GM12865 (cell line): ENCODE results near the gene CCL22.

ENCODE experiments used
- DNase-seq: peaks from one replicate; pipeline ENCODE4 v3.0.0; 2010; ENCODE audit warnings: low read depth
- H3K4me3 ChIP-seq: 2 replicates; pipeline ENCODE4 v1.5.1; 2011; ENCODE audit warnings: mild to moderate bottlenecking, low read depth, low read length, control low read depth
- TF ChIP-seq, protein P1 (sequence below): IDR thresholded peaks from 2 replicates; pipeline ENCODE4 v1.5.1; 2011; ENCODE audit warnings: low read length, control low read depth, low read depth, inconsistent platforms; ENCODE audit not compliant: insufficient read depth; ENCODE audit errors: missing control alignments

CCL22 gene

GRCh38 chr16:57376313-57376818, 17.8 kb downstream of the CCL22 start:
- H3K4me3 ChIP-seq = no peak overlapping the region
- DNase-seq = no peak
- TF ChIP-seq, protein P1, sequence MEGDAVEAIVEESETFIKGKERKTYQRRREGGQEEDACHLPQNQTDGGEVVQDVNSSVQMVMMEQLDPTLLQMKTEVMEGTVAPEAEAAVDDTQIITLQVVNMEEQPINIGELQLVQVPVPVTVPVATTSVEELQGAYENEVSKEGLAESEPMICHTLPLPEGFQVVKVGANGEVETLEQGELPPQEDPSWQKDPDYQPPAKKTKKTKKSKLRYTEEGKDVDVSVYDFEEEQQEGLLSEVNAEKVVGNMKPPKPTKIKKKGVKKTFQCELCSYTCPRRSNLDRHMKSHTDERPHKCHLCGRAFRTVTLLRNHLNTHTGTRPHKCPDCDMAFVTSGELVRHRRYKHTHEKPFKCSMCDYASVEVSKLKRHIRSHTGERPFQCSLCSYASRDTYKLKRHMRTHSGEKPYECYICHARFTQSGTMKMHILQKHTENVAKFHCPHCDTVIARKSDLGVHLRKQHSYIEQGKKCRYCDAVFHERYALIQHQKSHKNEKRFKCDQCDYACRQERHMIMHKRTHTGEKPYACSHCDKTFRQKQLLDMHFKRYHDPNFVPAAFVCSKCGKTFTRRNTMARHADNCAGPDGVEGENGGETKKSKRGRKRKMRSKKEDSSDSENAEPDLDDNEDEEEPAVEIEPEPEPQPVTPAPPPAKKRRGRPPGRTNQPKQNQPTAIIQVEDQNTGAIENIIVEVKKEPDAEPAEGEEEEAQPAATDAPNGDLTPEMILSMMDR = no peak

DNA sequence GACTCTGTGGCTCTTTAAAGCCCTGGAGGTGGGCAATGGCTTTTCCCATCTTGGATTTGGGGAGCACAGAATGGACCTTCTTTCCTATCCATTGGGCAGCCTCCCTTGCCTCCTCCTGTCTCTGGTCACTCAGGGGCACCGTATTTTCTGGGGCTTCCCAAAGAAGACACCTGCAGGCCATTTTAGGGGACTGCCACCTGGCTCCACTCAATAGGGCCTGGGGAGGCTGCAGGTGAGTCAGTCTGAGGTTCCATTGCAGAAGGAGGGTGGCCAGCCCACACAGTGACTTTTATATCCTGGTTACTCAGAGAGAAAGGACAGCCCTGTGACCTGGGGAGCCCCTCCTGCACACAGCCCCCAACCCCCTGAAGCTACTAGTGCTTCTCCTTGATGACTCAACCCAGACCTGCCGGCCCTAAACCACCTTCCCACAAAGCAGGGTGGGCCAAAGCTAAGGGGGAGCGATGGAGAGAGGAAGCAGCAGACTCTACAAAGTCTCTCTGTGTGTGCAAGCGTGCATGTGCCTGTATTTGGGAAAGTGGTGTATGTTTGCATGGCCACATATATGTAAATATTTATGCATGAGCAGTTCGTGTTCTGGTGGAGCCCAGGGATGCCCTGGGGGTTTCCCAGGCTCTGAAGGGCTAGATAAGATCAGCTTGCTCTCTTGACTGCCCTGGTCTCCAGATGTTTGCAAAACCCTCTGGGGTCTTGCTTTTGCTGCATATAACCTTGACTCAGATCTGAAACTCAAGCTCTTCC, 18.7 kb downstream of the CCL22 start:
- TF ChIP-seq, protein P1 = peak; percentile 12
- H3K4me3 ChIP-seq = no peak overlapping the region
- DNase-seq = peak; percentile 93

- no peak for DNase-seq
- TF ChIP-seq, protein P1 = no peak
- no peak overlapping the region for H3K4me3 ChIP-seq
These were observed 21.0 kb downstream of the CCL22 start for GRCh38 chr16:57379579-57379978.

DNA sequence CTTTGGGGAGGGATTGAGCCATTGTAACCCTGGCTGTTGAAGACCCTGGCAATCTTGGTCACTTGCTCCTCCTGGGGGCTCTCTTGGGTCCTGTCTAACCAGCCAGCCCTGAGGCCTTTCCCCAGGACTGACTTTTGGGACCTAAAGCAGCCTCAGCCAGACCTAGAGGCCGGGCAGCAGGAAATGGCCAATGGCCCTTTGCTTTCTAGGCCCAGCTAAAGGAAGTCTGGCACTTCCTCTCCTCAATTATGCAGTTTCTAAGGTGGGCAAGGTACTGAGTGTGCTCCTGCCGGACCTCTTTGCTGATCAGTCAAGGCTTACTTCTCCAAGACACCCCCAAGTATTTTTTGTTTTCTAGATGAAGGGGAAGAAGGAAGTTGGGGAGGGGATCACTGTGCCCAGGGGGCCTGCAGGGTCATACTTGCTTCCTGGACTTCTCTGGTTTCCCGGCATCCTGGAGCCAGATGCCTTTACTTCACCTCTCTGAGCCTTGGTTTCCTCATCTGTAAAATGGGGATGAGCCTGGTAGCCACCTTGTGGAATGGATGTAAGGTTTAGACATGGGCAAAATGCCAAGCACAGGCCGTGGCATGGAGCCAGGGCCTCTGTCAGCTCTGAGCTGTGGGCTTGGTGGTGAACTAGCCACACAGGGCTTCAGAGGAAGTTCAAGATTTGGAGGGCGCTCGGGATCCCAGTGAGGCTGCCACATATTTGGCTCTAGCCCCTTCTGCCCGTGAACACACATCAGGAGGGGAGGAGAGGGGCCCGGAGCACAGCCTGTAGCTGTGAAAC, 22.3 kb downstream of the CCL22 start:
- TF ChIP-seq, protein P1 = no peak
- DNase-seq = peak; percentile 63
- no peak overlapping the region for H3K4me3 ChIP-seq

DNA sequence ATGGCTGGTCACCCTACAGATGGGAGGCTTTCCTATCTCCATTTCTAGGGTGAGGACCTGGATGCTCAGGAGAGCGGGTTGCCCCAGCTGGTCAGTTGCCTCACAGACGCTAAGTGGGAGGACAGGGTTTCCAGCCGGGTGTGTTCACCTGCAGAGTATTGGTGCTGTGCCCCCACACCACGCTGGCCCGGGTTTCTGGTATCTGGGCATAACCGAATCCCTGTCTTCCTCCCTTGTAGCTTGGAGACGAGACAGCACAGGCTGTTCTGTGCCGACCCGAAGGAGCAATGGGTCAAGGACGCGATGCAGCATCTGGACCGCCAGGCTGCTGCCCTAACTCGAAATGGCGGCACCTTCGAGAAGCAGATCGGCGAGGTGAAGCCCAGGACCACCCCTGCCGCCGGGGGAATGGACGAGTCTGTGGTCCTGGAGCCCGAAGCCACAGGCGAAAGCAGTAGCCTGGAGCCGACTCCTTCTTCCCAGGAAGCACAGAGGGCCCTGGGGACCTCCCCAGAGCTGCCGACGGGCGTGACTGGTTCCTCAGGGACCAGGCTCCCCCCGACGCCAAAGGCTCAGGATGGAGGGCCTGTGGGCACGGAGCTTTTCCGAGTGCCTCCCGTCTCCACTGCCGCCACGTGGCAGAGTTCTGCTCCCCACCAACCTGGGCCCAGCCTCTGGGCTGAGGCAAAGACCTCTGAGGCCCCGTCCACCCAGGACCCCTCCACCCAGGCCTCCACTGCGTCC, 23.4 kb downstream of the CCL22 start:
- H3K4me3 ChIP-seq = no peak overlapping the region
- DNase-seq = no peak
- TF ChIP-seq, protein P1 = no peak

GRCh38 chr16:57382535-57383275, 24.1 kb downstream of the CCL22 start:
- H3K4me3 ChIP-seq = no peak overlapping the region
- DNase-seq = no peak
- TF ChIP-seq, protein P1 = no peak
